GM12801 (cell line): ENCODE data around the gene SRCAP.

Source experiments
- CTCF ChIP-seq: IDR thresholded peaks from one replicate; pipeline ENCODE4 v1.5.1; 2011; ENCODE audit warnings: control low read depth; ENCODE audit not compliant: insufficient read length; ENCODE audit errors: extremely low read depth

The SRCAP gene

GRCh38 chr16:30697264-30698138, 1.5 kb upstream of the SRCAP start:
- no peak for TF ChIP-seq CTCF

DNA sequence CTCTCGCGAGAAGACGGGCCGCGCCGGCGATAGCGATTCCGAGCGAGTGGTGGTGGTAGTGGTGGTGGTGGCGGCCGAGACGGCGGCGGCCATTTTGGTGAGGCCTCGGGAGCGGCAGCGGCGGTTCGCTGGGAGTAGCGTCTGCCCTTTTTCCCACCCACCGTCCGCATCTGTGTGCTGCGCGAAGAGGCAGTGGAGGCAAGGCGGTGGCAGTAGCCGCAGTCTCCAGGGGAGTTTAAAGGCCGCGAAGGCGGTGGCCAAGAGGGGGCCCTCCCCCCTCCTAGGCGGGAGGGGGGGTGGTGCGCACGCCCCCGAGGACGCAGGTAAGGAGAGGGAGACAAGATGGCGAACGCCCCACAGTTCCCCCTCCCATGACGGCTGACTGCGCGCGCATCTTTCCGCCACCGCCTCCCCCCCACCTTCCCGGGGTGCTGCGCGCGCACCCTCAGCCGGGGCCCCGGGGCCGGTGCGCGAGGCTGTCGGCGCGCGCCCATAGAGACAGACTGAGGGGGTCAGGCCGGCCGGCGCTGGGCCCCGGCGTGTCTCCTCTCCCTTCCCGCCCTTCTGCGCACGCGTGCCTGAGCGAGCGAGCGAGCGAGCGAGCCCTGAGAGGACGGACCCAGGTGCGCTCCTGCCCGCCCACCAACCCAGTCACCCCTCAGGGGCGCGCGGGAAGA, 694 bp upstream of the SRCAP start:
- no peak for TF ChIP-seq CTCF

- TF ChIP-seq CTCF = no peak
Observed at GRCh38 chr16:30699615-30700099, 686 bp downstream of the SRCAP start.

DNA sequence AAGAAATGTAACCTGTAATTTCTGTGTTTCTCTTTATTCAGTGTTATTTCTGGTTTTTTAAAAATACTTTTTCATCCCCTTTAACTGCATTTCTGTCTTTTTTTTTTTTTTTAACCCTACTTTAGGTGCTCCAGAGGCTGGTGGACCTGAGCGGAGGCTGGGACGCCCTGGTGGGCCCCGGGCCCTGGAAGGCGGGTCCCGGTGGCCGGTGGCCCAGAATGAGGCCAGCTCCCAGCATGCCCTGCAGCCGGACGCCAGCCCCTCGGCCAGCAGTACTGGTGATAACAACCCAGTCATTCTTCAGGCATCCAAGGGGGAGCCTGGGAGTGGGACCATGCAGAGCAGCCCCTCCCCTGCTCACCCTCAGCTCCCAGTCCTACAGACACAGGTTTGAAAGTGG, 1.5 kb downstream of the SRCAP start:
- TF ChIP-seq CTCF = no peak

GRCh38 chr16:30700971-30701370, 2.0 kb downstream of the SRCAP start:
- no peak for TF ChIP-seq CTCF

DNA sequence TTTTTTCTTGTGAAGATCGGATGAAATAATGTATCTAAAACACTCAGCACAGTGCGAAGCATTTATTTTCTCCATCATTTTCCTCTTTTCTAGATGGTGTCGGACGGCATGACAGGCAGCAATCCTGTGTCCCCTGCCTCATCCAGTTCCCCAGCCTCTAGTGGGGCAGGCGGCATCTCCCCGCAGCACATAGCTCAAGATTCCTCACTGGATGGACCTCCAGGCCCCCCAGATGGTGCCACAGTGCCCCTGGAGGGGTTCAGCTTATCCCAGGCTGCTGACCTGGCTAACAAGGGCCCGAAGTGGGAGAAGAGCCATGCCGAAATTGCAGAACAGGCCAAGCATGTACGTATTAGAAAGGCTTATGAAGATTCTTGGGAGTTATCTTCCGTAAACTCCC, 5.0 kb downstream of the SRCAP start:
- no peak for TF ChIP-seq CTCF

DNA sequence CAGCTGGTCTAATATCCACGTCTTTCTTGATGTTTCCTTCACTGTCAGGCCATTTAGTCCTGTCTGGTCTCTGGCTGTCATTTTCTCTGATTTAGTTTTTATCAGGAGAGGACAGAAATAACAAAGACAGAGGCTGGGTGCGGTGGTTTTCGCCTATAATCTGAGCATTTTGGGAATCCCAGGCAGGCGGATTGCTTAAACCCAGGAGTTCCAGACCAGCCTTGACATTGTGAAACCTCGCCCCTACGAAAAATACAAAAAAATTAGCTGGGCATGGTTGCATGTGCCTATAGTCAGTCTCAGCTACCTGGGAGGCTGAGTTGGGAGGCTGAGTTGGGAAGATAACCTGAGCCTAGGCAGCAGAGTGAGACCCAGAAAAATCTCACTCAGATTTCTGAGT, 7.1 kb downstream of the SRCAP start:
- no peak for TF ChIP-seq CTCF
